WTC11 (cell line): ENCODE data around the gene EXOC4. TPM values are rescaled to one million over a fixed set of nuclear protein-coding genes. Genes with fewer than 3 reads are reported as not detected.

Experiments used
- ATAC-seq: fragments of 200-7000 bp; cut with Tn5 transposase; 2 replicates; pipeline ENCODE4 v1.10.0; 2021; ENCODE audit warnings: mild to moderate bottlenecking, moderate library complexity
- CTCF ChIA-PET: fragments of 300-600 bp; sonication (Branson Sonifier 250); formaldehyde crosslinking; loops from one replicate; lab custom pipeline; 2021; ENCODE audit warnings: antibody characterized with exemption; lab: Charles Lee
- POLR2A ChIA-PET: fragments of 350-600 bp; sonication (Branson Sonifier 250); formaldehyde crosslinking; loops from one replicate; lab custom pipeline; 2021; ENCODE audit warnings: antibody characterized with exemption; lab: Charles Lee
- DNase-seq: peaks from one replicate; pipeline ENCODE4 v3.0.0; 2021; ENCODE audit warnings: low spot score
- H3K27ac Mint-ChIP-seq: 2 replicates; pipeline ENCODE4 v1.8.0; 2021; ENCODE audit warnings: mixed read lengths
- H3K27me3 Mint-ChIP-seq: 2 replicates; pipeline ENCODE4 v1.8.0; 2021; ENCODE audit warnings: low read depth, mild to moderate bottlenecking, moderate library complexity, mixed read lengths
- H3K36me3 Mint-ChIP-seq: 2 replicates; pipeline ENCODE4 v1.8.0; 2021; ENCODE audit warnings: mixed read lengths
- H3K4me1 Mint-ChIP-seq: 2 replicates; pipeline ENCODE4 v1.8.0; 2022; ENCODE audit warnings: mixed read lengths
- H3K4me3 Mint-ChIP-seq: 2 replicates; pipeline ENCODE4 v1.8.0; 2021; ENCODE audit warnings: mild to moderate bottlenecking, moderate library complexity, mixed read lengths
- H3K9me3 Mint-ChIP-seq: 2 replicates; pipeline ENCODE4 v1.8.0; 2021; ENCODE audit warnings: mixed read lengths
- CREM ChIP-seq: sonication (generic); formaldehyde crosslinking; IDR thresholded peaks from 2 replicates; pipeline ENCODE4 v1.8.1; 2022; ENCODE audit warnings: mild to moderate bottlenecking, missing genetic modification reagents, moderate library complexity
- FOXJ3 ChIP-seq: sonication (generic); formaldehyde crosslinking; IDR thresholded peaks from 2 replicates; pipeline ENCODE4 v1.9.0; 2021; ENCODE audit warnings: missing genetic modification reagents, mild to moderate bottlenecking, borderline replicate concordance
- HMGA2 ChIP-seq: fragments of 250-450 bp; sonication (Bioruptor Pico); IDR thresholded peaks from 2 replicates; pipeline ENCODE4 v1.4.0; 2021; ENCODE audit warnings: mild to moderate bottlenecking, moderate library complexity
- MXD4 ChIP-seq: fragments of 250-450 bp; sonication (Bioruptor Pico); IDR thresholded peaks from 2 replicates; pipeline ENCODE4 v1.8.0; 2021; ENCODE audit warnings: mild to moderate bottlenecking, moderate library complexity, borderline replicate concordance
- NR1H2 ChIP-seq: sonication (generic); formaldehyde crosslinking; IDR thresholded peaks from 2 replicates; pipeline ENCODE4 v1.9.0; 2021; ENCODE audit warnings: mild to moderate bottlenecking, moderate library complexity, missing genetic modification reagents
- OVOL2 ChIP-seq: fragments of 250-450 bp; sonication (Bioruptor Pico); IDR thresholded peaks from 2 replicates; pipeline ENCODE4 v1.9.0; 2021; ENCODE audit warnings: mild to moderate bottlenecking, borderline replicate concordance
- RELA ChIP-seq: sonication (generic); formaldehyde crosslinking; IDR thresholded peaks from 2 replicates; pipeline ENCODE4 v1.8.1; 2022; ENCODE audit warnings: missing genetic modification reagents, mild to moderate bottlenecking, borderline replicate concordance
- SOX15 ChIP-seq: fragments of 250-450 bp; sonication (Bioruptor Pico); IDR thresholded peaks from 2 replicates; pipeline ENCODE4 v1.9.0; 2021; ENCODE audit warnings: mild to moderate bottlenecking
- TCF7 ChIP-seq: sonication (generic); formaldehyde crosslinking; IDR thresholded peaks from 2 replicates; pipeline ENCODE4 v1.8.0; 2022; ENCODE audit warnings: mild to moderate bottlenecking, low read depth, missing genetic modification reagents, moderate library complexity
- TEAD1 ChIP-seq: sonication (generic); formaldehyde crosslinking; IDR thresholded peaks from 2 replicates; pipeline ENCODE4 v1.8.0; 2022; ENCODE audit warnings: mild to moderate bottlenecking, missing genetic modification reagents
- ZNF121 ChIP-seq: sonication (generic); formaldehyde crosslinking; IDR thresholded peaks from 2 replicates; pipeline ENCODE4 v1.8.0; 2023; ENCODE audit warnings: missing genetic modification reagents
- ZNF396 ChIP-seq: fragments of 250-450 bp; sonication (Bioruptor Pico); IDR thresholded peaks from 2 replicates; pipeline ENCODE4 v1.8.0; 2021; ENCODE audit warnings: mild to moderate bottlenecking, moderate library complexity, borderline replicate concordance
- ZNF416 ChIP-seq: fragments of 250-450 bp; sonication (Bioruptor Pico); IDR thresholded peaks from 2 replicates; pipeline ENCODE4 v1.9.0; 2021; ENCODE audit warnings: mild to moderate bottlenecking, inconsistent platforms
- total RNA-seq: library from RNA; stranded (reverse); gene quantifications from 3 replicates; pipeline ENCODE4 v1.2.3, GENCODE V29; 2021
- TF ChIP-seq, protein P1 (sequence below): sonication (generic); formaldehyde crosslinking; IDR thresholded peaks from 2 replicates; pipeline ENCODE4 v1.8.1; 2023; ENCODE audit warnings: mild to moderate bottlenecking, missing genetic modification reagents, moderate library complexity
- TF ChIP-seq, protein P2 (sequence below): sonication (generic); formaldehyde crosslinking; IDR thresholded peaks from 2 replicates; pipeline ENCODE4 v1.8.0; 2022; ENCODE audit warnings: mild to moderate bottlenecking, missing genetic modification reagents
- TF ChIP-seq, protein P3 (sequence below): sonication (generic); formaldehyde crosslinking; IDR thresholded peaks from 2 replicates; pipeline ENCODE4 v1.8.0; 2022; ENCODE audit warnings: mild to moderate bottlenecking, missing genetic modification reagents
- TF ChIP-seq, protein P4 (sequence below): sonication (generic); formaldehyde crosslinking; IDR thresholded peaks from 2 replicates; pipeline ENCODE4 v1.8.0; 2022; ENCODE audit warnings: mild to moderate bottlenecking, missing genetic modification reagents
- TF ChIP-seq, protein P5 (sequence below): sonication (generic); formaldehyde crosslinking; IDR thresholded peaks from 2 replicates; pipeline ENCODE4 v1.8.1; 2022; ENCODE audit warnings: mild to moderate bottlenecking, moderate library complexity, missing genetic modification reagents
- TF ChIP-seq, protein P6 (sequence below): fragments of 250-450 bp; sonication (Bioruptor Pico); IDR thresholded peaks from 2 replicates; pipeline ENCODE4 v1.9.0; 2021; ENCODE audit warnings: mild to moderate bottlenecking, borderline replicate concordance

The EXOC4 gene
- total RNA-seq, 1 experiment from 2014 or later, result 62.0 TPM

DNA sequence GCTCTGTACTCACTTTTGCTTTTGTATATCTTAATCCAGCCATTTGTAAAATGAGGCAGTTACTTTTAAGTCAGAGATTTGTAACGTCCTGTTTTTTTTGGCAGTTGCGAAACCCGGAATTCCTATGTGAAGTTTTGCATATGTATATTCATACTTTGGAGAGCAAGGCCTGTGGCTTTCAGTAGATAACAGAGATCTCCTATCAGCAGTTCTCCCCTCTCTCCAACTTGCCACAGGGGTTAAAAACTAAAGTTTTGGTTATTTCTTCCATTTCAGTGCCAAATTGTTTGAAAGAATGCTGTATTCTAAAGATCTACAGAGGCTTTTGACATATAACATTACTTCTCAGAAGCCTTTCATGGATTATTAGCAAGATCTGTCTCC, 102.4 kb downstream of the EXOC4 start:
- H3K27ac Mint-ChIP-seq, result peak overlapping the region; percentile 76; the same call in 1 of the 2 replicates
- ATAC-seq (no peak), DNase-seq (no peak)
- peaks cover 49% of the 10 kb centered on the region for H3K4me1 Mint-ChIP-seq
- TF ChIP-seq FOXJ3 (no peak), OVOL2 (CRISPR knock-in tag) (no peak), MXD4 (CRISPR knock-in tag) (no peak)
- TF ChIP-seq, protein P1, sequence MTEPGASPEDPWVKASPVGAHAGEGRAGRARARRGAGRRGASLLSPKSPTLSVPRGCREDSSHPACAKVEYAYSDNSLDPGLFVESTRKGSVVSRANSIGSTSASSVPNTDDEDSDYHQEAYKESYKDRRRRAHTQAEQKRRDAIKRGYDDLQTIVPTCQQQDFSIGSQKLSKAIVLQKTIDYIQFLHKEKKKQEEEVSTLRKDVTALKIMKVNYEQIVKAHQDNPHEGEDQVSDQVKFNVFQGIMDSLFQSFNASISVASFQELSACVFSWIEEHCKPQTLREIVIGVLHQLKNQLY (CRISPR knock-in tag), result no peak
- TF ChIP-seq, protein P2, sequence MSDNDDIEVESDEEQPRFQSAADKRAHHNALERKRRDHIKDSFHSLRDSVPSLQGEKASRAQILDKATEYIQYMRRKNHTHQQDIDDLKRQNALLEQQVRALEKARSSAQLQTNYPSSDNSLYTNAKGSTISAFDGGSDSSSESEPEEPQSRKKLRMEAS (CRISPR knock-in tag), result no peak
- TF ChIP-seq, protein P3, sequence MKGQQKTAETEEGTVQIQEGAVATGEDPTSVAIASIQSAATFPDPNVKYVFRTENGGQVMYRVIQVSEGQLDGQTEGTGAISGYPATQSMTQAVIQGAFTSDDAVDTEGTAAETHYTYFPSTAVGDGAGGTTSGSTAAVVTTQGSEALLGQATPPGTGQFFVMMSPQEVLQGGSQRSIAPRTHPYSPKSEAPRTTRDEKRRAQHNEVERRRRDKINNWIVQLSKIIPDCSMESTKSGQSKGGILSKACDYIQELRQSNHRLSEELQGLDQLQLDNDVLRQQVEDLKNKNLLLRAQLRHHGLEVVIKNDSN, result no peak
- peaks cover 30% of the 10 kb centered on the region for H3K36me3 Mint-ChIP-seq
- no peak overlapping the region for H3K4me3 Mint-ChIP-seq
- peaks cover 26% of the 10 kb centered on the region for H3K9me3 Mint-ChIP-seq
- POLR2A ChIA-PET, result no interaction called here
- CTCF ChIA-PET, result no interaction called here
- no peaks in the 10 kb centered on the region for H3K27me3 Mint-ChIP-seq

DNA sequence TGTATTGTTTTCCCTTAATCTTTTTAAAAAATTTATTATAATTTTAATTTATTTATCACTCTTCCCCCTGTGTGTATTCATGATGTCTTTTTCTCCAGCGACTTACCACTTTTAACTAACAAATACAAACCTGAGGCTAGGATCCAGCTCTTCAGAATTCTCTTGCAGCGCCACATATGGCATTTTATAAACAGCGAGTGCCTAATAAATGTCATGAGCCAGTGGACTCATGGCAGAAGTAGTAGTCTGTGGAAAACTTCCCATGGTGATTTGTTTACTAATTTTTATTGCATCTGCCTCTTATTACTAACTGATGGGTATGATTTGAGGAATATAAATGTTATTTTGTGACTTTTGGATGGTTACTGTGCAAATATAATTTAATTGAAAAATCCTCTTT, 102.9 kb downstream of the EXOC4 start:
- H3K4me3 Mint-ChIP-seq, result no peak overlapping the region
- peaks cover 51% of the 10 kb centered on the region for H3K4me1 Mint-ChIP-seq
- H3K9me3 Mint-ChIP-seq, result peaks cover 27% of the 10 kb centered on the region
- H3K27ac Mint-ChIP-seq, result no peak overlapping the region
- ChIA-PET POLR2A (no interaction called here), CTCF (no interaction called here)
- ATAC-seq (no peak), DNase-seq (no peak)
- peaks cover 32% of the 10 kb centered on the region for H3K36me3 Mint-ChIP-seq
- no peak for TF ChIP-seq SOX15 (CRISPR knock-in tag)
- no peak for TF ChIP-seq NR1H2
- TF ChIP-seq ZNF416 (CRISPR knock-in tag), result no peak
- TF ChIP-seq RELA, result no peak
- TF ChIP-seq, protein P4, sequence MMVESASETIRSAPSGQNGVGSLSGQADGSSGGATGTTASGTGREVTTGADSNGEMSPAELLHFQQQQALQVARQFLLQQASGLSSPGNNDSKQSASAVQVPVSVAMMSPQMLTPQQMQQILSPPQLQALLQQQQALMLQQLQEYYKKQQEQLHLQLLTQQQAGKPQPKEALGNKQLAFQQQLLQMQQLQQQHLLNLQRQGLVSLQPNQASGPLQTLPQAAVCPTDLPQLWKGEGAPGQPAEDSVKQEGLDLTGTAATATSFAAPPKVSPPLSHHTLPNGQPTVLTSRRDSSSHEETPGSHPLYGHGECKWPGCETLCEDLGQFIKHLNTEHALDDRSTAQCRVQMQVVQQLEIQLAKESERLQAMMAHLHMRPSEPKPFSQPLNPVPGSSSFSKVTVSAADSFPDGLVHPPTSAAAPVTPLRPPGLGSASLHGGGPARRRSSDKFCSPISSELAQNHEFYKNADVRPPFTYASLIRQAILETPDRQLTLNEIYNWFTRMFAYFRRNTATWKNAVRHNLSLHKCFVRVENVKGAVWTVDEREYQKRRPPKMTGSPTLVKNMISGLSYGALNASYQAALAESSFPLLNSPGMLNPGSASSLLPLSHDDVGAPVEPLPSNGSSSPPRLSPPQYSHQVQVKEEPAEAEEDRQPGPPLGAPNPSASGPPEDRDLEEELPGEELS (CRISPR knock-in tag), result no peak
- TF ChIP-seq TCF7 (CRISPR knock-in tag), result no peak
- TF ChIP-seq FOXJ3, result no peak
- TF ChIP-seq, protein P5, sequence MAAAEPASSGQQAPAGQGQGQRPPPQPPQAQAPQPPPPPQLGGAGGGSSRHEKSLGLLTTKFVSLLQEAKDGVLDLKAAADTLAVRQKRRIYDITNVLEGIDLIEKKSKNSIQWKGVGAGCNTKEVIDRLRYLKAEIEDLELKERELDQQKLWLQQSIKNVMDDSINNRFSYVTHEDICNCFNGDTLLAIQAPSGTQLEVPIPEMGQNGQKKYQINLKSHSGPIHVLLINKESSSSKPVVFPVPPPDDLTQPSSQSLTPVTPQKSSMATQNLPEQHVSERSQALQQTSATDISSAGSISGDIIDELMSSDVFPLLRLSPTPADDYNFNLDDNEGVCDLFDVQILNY (CRISPR knock-in tag), result no peak
- no peak for TF ChIP-seq HMGA2 (CRISPR knock-in tag)
- no peak for TF ChIP-seq CREM
- TF ChIP-seq ZNF121 (CRISPR knock-in tag), result no peak
- TF ChIP-seq TEAD1 (CRISPR knock-in tag), result no peak
- no peak for TF ChIP-seq ZNF396 (CRISPR knock-in tag)
- TF ChIP-seq, protein P6, sequence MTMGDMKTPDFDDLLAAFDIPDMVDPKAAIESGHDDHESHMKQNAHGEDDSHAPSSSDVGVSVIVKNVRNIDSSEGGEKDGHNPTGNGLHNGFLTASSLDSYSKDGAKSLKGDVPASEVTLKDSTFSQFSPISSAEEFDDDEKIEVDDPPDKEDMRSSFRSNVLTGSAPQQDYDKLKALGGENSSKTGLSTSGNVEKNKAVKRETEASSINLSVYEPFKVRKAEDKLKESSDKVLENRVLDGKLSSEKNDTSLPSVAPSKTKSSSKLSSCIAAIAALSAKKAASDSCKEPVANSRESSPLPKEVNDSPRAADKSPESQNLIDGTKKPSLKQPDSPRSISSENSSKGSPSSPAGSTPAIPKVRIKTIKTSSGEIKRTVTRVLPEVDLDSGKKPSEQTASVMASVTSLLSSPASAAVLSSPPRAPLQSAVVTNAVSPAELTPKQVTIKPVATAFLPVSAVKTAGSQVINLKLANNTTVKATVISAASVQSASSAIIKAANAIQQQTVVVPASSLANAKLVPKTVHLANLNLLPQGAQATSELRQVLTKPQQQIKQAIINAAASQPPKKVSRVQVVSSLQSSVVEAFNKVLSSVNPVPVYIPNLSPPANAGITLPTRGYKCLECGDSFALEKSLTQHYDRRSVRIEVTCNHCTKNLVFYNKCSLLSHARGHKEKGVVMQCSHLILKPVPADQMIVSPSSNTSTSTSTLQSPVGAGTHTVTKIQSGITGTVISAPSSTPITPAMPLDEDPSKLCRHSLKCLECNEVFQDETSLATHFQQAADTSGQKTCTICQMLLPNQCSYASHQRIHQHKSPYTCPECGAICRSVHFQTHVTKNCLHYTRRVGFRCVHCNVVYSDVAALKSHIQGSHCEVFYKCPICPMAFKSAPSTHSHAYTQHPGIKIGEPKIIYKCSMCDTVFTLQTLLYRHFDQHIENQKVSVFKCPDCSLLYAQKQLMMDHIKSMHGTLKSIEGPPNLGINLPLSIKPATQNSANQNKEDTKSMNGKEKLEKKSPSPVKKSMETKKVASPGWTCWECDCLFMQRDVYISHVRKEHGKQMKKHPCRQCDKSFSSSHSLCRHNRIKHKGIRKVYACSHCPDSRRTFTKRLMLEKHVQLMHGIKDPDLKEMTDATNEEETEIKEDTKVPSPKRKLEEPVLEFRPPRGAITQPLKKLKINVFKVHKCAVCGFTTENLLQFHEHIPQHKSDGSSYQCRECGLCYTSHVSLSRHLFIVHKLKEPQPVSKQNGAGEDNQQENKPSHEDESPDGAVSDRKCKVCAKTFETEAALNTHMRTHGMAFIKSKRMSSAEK (CRISPR knock-in tag), result no peak
- H3K27me3 Mint-ChIP-seq, result no peaks in the 10 kb centered on the region
